ENCODE results near the gene STH.
"Not testable (repeated sequence)": the region's sequence is repeated elsewhere in the genome, so short reads cannot be mapped to it uniquely, and the experiment has no call there.

STH gene

GRCh38 chr17:45998987-45999899, at the start of gene STH:
TSS of gene STH (plus strand) at chr17:45999250. CDS start at chr17:45999280, 30 bp downstream.
- DNase-seq, result no peak

GRCh38 chr17:45949755-45950320, 49.2 kb upstream of the STH start:
- DNase-seq, result no peak

GRCh38 chr17:45950888-45951287, 48.2 kb upstream of the STH start:
- no peak for DNase-seq

- DNase-seq, result no peak
These were observed 47.6 kb upstream of the STH start for GRCh38 chr17:45951403-45951802.

- no peak for DNase-seq
These were observed 47.1 kb upstream of the STH start for GRCh38 chr17:45951941-45952340.

- DNase-seq, result no peak
These were observed 46.2 kb upstream of the STH start for GRCh38 chr17:45952814-45953320.

- no peak for DNase-seq
These were observed 45.5 kb upstream of the STH start for GRCh38 chr17:45953561-45953960.

GRCh38 chr17:45954914-45955313, 44.1 kb upstream of the STH start:
- DNase-seq, result no peak

- no peak for DNase-seq
These were observed 43.7 kb upstream of the STH start for GRCh38 chr17:45955326-45955725.

- DNase-seq, result no peak
These were observed 43.0 kb upstream of the STH start for GRCh38 chr17:45956090-45956489.

- not testable (repeated sequence) for DNase-seq
These were observed 42.3 kb upstream of the STH start for GRCh38 chr17:45956746-45957145.

- no peak for DNase-seq
These were observed 40.7 kb upstream of the STH start for GRCh38 chr17:45958307-45958706.

GRCh38 chr17:45958994-45959665, 39.9 kb upstream of the STH start:
- DNase-seq, result no peak

- no peak for DNase-seq
These were observed 38.7 kb upstream of the STH start for GRCh38 chr17:45960311-45960710.

- DNase-seq, result no peak
These were observed 37.8 kb upstream of the STH start for GRCh38 chr17:45961206-45961605.

- DNase-seq, result no peak
These were observed 36.7 kb upstream of the STH start for GRCh38 chr17:45962221-45962972.

- DNase-seq, result no peak
These were observed 35.8 kb upstream of the STH start for GRCh38 chr17:45963283-45963682.

GRCh38 chr17:45963889-45964288, 35.2 kb upstream of the STH start:
- no peak for DNase-seq

GRCh38 chr17:45964634-45965033, 34.4 kb upstream of the STH start:
- no peak for DNase-seq

- no peak for DNase-seq
These were observed 33.2 kb upstream of the STH start for GRCh38 chr17:45965812-45966211.

GRCh38 chr17:45966606-45967280, 32.3 kb upstream of the STH start:
- DNase-seq, result no peak

GRCh38 chr17:45967378-45967777, 31.7 kb upstream of the STH start:
- DNase-seq, result no peak

Data from GF-D8 (cell line).